IPS-18c (cell line): Measurements from ENCODE around the gene OXLD1.
"Not testable (repeated sequence)": the region's sequence is repeated elsewhere in the genome, so short reads cannot be mapped to it uniquely, and the experiment has no call there.

ENCODE experiments used
- H3K4me3 ChIP-seq: 2 replicates; pipeline ENCODE4 v1.7.0; 2013; ENCODE audit warnings: low read depth, mild to moderate bottlenecking, low read length, moderate library complexity; ENCODE audit not compliant: insufficient read depth
- H3K9me3 ChIP-seq: one replicate; pipeline ENCODE4 v1.6.1; 2013; ENCODE audit warnings: mild to moderate bottlenecking, low read length, moderate library complexity; ENCODE audit not compliant: control insufficient read depth, insufficient read depth

OXLD1 gene

GRCh38 chr17:81644976-81645952 is 21.1 kb downstream of the OXLD1 start:
- Histone ChIP-seq H3K9me3 (no peaks in the 10 kb centered on the region), H3K4me3 (no peak overlapping the region)

GRCh38 chr17:81644496-81644895 is 21.9 kb downstream of the OXLD1 start:
- no peak overlapping the region for H3K4me3 ChIP-seq
- no peaks in the 10 kb centered on the region for H3K9me3 ChIP-seq

GRCh38 chr17:81641825-81642489 is 24.4 kb downstream of the OXLD1 start:
- Histone ChIP-seq H3K9me3 (no peaks in the 10 kb centered on the region), H3K4me3 (no peak overlapping the region)

- Histone ChIP-seq H3K4me3 (no peak overlapping the region), H3K9me3 (no peaks in the 10 kb centered on the region)
These were observed 26.4 kb downstream of the OXLD1 start for GRCh38 chr17:81640011-81640410.

GRCh38 chr17:81638683-81639082 is 27.7 kb downstream of the OXLD1 start:
- no peak overlapping the region for H3K4me3 ChIP-seq
- H3K9me3 ChIP-seq: no peaks in the 10 kb centered on the region

GRCh38 chr17:81636505-81637288 is 29.7 kb downstream of the OXLD1 start, which contains the start of the genes NPLOC4 and TSPAN10:
Gene NPLOC4, minus strand, starts transcription at chr17:81637112. Its CDS starts 182 bp downstream, at chr17:81636930.
Gene TSPAN10, plus strand, starts transcription at chr17:81637196. Its CDS starts 5,217 bp downstream, at chr17:81642413.
- Histone ChIP-seq H3K9me3 (no peaks in the 10 kb centered on the region), H3K4me3 (peak within 1 kb of the TSS; percentile 96)

- Histone ChIP-seq H3K4me3 (peak overlapping the region; percentile 96), H3K9me3 (no peaks in the 10 kb centered on the region)
These were observed 30.4 kb downstream of the OXLD1 start for GRCh38 chr17:81635973-81636504.

- H3K9me3 ChIP-seq: no peaks in the 10 kb centered on the region
- no peak overlapping the region; the same call in 1 of the 2 replicates for H3K4me3 ChIP-seq
These were observed 31.0 kb downstream of the OXLD1 start for GRCh38 chr17:81635431-81635830.

- H3K9me3 ChIP-seq: no peaks in the 10 kb centered on the region
- no peak overlapping the region for H3K4me3 ChIP-seq
These were observed 34.9 kb downstream of the OXLD1 start for GRCh38 chr17:81631482-81631881.

- no peak overlapping the region for H3K4me3 ChIP-seq
- H3K9me3 ChIP-seq: no peaks in the 10 kb centered on the region
These were observed 36.1 kb downstream of the OXLD1 start for GRCh38 chr17:81630274-81630673.

- Histone ChIP-seq H3K4me3 (no peak overlapping the region), H3K9me3 (no peaks in the 10 kb centered on the region)
These were observed 44.8 kb downstream of the OXLD1 start for GRCh38 chr17:81621494-81622130.

- H3K9me3 ChIP-seq, H3K4me3 ChIP-seq: not testable (repeated sequence)
These were observed 48.1 kb downstream of the OXLD1 start for GRCh38 chr17:81618307-81618706.

- Histone ChIP-seq H3K4me3 (no peak overlapping the region), H3K9me3 (peaks cover 3% of the 10 kb centered on the region)
These were observed 49.5 kb downstream of the OXLD1 start for GRCh38 chr17:81616877-81617276.

- Histone ChIP-seq H3K4me3 (no peak overlapping the region), H3K9me3 (peaks cover 3% of the 10 kb centered on the region)
These were observed 50.9 kb downstream of the OXLD1 start for GRCh38 chr17:81615401-81615930.
